HG03460 (cell line): ENCODE results near the gene PDE1C.
"Not testable (repeated sequence)": the region's sequence is repeated elsewhere in the genome, so short reads cannot be mapped to it uniquely, and the experiment has no call there.

ENCODE experiments used
- ATAC-seq: cut with Tn5 transposase; IDR thresholded peaks from one replicate; pipeline ENCODE4 v1.9.1; 2021; ENCODE audit not compliant: unreplicated experiment

Gene PDE1C

DNA sequence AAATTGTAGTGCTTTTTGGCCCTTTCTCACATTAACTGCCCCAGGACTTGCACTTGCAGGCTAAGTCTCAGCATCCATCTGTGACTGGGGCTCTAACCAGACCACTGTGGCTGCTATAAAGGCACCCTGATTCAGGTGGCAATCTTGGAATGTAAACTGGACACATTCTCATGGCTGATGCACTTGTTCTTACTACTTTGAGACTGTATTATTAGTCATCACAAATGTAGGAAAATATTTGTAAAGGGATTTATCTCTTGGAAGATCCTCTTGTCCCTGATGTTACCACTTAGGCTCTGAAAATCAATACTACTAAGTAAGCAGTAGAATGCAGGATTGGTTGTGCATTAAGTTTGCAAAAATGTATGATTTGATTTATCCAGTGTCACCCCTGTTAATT is 25.0 kb downstream of the PDE1C start:
- ATAC-seq = no peak

DNA sequence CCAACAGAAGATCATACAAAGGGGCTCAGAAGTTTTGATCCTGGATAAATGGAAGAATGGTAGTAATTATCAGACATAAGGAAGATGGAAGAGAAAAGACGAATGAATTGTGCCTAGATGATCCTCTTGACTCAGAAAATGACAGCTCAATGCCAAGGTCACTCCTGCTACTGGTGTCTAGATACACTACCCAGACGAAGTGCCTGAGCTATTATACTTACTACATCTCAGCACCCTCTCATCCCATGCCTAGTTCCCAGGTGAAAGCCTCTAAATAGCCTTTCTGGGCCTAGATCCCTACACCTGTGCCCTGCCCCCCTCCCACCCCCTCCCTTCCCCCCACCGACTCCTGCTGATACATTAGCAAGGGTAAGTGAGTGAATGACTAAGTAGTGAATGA is 25.5 kb downstream of the PDE1C start:
- no peak for ATAC-seq

DNA sequence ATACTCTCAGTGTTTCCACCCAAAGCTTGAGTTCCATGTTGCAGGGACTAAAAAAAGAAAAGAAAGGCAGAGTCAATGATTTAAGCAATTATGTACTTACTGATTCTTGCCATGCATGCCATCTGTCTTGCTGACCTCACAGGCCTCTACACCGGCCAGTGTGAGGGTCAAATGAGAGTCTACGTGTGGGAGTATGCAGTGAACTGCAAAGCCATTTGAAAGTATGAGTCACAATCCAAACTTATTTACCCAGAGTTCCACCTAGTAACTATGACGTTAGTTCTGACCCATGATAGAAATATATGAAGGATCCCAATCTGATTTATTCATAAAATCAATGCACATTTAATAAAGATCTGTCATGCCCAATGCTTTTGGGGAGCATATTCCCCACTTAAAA is 26.5 kb downstream of the PDE1C start:
- ATAC-seq = peak; percentile 60

DNA sequence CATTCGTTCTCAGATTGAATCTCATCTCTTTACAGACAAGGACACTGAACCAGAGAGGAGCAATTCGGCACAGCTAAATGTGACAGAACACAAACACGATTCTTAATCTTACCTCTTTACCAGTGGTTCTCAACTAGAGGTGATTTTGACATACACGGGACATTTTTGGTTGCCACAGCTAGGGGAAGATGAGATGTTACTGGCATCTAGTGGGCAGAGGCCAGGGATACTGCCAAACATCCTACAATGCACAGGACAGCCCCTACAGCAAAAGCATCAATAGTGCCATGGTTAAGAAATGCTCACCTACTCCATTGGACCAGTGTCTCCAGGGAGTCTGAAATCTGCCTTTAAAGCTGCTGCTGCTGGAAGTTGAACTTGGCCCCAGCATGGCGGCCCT is 27.3 kb downstream of the PDE1C start:
- no peak for ATAC-seq

DNA sequence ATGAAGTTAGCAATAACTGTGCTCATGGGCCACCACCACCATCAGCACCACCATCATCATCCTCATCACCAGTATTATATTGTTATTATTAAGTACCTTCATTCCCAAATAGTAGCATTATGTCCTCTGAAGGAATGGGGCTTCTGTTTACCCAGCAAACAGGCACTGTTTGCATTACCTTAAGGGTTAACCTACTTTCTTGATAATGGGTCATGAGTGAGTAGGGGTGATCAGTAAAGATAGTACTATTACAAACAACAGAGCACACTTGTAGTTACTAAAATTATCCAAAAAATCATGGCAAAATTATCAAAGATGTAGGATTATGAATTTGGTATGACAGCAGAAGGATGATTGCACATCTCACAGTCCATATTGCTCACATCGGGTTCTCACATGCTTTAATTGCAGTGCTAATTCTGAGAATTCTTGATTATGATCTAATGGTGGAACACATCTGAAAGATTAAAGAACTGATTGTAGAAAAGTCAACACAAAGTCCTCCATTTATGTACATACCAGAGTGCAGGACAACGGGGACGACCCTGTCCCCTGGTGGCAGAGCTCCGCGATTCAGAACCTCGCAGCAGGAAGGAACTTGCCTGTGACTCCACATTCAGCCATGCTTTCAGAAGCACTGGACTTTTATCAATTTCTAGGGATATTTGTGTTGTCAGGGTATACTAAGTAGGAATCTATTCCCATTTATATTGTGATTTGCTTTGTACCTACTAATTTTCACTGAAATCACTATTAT is 31.0 kb downstream of the PDE1C start:
- ATAC-seq = no peak

DNA sequence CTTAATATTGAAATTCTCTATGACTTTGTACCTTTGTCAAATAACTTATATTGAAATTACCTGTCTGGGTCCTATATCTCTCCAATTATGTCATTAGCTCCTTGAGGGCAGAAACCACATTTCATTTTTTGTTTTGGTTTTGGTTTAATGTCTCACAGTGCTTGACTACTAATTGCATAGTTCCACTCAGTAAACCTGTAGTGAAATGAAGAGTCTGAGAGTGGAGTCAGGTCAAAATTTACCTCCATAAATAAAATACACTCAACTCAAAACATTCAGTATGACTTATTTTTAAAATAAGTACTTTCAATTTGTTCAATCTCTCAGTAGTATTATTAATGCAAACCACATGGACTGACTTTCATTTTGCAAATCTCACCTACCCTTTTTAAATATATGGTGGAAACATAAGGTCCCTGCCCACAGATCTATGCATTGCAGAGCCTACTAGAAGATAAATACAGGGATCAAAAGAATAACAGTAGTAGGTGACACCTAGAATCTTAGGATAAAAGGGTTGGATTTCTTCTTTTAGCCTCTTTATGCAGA is 32.5 kb downstream of the PDE1C start:
- ATAC-seq = peak; percentile 81

DNA sequence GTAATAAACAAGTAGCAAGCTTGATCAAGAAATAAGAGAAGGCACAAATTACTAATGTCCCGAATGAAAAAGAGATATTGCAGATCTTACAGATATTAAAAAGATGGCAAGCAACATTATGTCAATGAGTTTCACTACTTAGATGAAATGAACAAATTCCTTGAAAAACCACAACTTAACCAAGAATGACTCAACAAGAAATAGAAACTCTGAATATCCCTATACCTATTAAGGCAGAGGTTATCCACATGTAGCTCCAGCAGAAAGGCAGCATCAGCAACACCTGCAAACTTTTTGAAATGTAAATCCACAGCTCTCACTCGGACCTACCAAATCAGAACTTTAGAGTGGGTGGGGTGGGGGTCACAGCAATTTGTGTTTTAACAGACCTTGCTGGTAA is 33.6 kb downstream of the PDE1C start:
- ATAC-seq = peak; percentile 37

DNA sequence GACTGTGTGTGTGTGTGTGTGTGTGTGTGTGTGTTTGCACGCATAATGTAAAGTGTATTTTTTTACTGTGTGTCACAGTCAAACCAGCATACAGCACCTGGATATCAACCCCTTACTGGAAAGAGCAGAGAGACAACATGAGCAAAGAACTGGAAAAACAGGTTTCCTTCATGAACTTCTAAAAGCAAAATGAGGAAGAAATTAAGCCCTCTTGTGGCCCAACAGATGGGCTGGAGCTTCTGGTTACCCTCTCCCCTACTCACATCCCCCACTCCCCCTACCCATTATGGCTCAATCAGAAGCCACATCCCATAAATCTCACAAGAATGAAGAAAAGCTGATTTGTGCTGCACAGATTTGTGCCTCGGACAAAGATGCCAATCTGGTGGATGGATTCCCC is 36.2 kb downstream of the PDE1C start:
- no peak for ATAC-seq

DNA sequence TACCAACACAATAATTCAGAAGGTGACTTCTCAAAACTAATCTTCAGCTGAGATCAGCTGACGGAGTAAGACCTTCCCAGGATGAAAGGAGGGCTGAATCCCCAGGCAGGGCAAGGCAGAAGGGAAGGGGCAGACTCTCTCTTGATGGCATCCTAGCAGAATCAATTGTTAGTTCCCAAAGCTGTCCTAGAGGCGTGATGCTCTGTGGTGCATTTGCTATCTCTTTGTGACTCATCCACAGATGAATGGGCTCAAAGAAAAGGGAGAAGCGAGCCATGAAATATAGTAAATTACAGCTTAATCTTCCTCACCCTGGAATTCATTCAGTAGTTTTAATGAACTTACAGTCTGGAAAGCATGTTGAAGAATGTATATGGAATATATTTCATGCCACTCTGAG is 37.2 kb downstream of the PDE1C start:
- ATAC-seq = no peak

DNA sequence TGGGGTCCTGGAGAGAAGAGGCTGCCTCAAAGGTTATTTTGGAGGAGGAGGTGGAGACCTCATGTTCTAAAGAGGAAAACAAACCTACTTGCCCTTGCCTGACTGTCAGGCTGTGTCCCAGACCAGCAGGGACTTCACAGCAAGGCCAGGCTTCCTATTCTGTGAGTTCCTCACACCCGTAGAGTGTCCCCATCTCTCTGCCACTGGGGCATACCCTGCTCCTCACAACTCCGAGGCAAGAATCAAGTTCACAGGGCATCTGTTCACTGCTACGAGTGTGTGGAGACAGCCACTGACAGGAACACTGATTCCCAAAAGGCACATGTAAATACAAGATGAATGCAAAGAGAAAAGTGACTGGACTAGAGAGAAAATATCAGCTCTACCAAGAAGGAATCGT is 38.0 kb downstream of the PDE1C start:
- no peak for ATAC-seq

DNA sequence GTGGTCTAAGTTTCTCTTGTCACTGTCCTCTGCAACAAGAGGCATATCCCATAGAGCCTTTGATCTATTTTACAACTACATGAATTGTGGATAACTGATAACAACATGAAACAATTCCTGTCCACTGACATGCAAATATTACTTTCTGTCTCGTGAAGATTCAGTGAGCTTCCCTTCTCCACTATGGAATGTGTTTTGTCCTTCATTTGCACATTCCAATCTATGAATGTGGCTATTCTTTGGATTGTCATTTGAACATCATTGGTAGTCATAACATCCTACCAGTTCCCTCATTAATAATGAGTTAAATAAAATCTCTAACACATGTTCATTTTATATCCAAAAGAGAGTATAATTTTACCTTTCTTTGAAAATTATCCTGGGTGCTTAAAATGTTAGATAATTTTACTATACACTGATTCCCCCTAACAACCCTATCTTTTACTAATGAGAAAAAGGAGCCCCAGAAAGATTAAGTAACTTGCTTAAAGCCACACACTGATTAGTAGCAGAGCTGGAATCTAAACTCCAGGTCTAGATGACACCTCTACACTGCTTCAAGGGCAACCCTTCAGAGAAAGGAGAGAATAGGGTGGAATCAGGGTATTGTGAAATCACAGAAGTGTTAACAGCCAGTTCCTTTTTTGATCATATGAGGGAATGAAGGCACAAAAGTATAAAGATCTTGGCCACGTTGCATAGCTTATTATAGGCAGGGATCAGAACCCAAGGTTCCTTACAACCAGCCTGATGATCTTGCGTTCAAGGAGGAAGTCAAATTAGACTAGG is 39.1 kb downstream of the PDE1C start:
- ATAC-seq = no peak

DNA sequence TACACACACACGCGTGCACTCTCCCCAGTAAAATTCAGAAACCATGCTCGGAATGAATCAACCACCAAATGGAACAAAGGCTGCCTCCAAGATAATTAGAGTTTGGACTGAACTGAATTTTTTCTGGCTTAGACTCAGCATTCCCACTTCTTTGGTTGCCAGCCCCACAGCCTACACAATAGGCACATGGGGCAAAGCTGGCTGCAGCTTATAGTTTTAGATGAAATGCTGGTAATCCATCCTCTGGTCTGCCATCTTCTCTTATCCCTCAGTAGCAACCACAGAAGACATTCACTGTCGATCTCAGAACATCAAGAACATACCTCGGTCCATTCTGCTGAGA is 44.2 kb downstream of the PDE1C start:
- no peak for ATAC-seq

DNA sequence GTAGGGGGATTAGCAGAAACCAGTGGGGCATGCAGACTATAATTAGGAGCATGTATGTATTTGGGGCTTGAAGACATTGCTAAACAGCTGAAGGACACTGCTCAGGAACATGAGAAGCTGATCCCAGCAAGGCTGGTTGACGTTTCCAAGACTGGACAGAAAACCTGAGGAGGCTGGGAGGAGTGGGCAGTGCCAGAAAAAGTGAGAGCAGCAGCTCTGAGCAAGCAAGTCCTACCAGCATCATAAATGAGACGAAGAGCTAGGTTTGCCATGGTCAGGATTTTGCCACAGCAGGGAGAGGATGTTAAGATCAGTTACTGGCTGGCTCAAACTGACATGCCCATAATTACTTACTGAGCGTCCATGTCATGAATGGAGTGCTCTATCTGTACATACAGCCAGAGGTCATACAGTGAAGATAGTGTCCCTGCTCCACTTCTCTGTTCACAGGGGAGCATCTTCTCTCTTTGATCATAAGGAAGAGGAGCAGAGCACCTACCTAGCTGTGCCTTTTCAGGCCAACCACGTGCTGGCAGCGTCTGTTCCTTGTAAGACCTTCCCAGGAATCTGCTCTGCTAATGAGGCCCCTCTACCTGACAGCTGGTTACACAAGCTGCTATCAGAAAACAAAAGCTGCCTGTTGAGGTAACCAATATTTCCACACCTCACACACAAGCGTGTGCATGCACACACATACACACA is 44.7 kb downstream of the PDE1C start:
- ATAC-seq = no peak

DNA sequence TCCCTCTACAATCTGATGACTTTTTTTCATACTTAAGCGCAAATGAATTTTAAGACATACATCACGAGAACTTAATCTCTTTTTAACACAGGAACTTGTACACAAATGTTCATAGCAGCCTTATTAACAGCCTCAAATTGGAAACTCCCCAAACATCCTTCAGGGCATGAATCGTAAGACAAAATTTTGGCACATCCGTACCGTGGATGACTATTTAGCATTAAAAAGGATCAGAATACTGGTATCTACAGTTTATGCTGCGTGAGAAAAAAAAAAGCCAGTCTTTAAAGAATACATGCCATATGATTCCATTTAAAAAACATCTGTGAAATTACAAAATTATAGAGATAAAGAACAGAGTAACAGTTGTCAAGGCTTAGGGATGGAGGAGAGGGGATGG is 46.8 kb downstream of the PDE1C start:
- ATAC-seq = no peak

DNA sequence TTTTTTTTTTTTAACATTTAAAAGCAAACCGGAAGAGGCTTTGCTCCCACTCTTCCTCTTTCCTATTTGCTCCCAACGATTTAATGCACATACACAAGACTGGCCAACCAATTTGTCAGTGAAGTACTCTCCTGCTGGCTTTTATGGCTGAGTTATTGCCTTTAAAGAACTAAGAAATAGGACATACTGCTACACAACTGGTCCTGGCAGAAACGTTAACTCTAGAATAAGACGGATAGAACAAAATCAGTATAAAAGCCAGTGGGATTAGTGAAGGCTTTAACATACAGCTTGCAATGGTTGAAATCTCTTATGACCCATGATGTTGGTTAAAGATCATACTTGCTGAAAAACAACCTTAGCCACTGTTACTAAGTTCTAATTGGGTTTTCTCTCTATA is 47.2 kb downstream of the PDE1C start:
- no peak for ATAC-seq

DNA sequence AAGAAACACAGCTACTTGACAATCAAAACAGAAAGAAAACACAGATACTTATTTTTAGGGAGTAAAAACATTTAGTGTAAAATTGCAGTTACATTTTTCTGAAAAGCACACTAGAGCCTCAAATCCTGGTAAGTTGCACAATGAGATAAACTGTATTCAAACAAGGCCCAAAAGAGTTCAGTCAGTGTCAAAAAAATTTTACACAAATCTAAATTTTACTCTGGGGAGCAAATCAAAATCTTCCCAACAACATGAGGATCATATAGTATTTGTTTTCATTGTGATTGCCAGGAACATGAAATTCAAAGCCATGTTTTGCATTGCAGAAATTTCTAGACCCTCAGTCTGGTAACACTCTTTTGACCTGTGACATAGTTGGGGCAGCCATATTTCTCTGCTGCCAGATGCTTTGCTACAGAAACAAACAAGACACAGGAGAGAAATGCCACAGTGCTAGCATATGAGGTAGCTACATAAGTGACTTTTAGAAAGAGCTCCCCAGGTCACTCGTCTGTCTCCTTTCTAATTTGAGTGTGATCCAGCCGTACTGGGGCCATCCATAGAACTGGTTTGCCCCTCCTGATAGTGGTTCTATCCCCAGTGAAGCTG is 49.6 kb downstream of the PDE1C start:
- no peak for ATAC-seq

DNA sequence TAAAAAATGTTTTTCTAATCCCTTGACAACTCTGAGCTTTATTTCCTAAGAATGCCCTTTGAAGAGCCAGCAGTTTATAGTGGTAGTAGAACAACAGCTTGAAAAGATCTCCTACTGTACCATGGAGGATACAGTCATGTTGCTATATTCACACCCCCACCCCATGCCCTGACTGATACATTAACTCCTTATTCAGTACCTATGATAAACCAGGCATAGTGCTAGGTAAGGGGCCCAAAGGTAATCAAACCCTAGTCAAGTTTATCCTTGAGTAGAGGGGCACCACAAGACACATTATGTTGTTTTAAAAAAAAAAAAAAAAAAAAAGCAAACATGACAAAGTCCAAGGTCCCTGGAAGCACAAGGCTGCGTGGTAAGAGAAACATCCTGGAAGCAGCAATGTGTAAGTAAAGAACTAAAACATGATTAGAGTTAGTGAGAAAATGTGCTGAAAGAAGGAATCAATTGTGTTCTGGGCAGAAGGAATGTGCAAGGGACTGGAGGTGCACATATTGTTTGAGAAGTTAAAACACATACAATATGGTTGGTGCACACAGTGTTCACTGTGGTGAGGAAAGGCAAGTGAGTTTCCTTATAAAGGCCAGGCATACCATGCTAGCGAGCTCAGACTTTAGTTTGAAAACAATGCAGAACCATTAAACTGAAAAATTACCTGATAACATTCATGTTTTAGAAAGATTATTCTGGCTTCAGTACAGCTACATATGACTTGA is 51.2 kb downstream of the PDE1C start:
- ATAC-seq = no peak

DNA sequence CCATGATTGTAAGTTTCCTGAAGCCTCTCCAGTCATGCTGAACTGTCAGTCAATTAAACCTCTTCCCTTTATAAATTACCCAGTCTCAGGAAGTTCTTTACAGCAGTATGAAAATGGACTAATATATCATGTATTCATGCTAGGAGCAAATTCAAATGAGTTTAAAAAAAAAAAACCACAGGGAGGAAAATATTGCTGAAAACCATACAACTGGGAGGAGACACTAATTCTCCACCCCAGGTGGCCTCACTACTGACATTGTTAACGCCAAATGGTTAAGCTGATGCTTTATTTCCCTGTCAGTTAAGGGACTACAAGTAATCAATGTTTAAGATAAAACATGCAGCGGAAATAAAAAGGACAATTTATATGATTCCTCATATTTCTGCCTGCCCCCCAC is 55.1 kb downstream of the PDE1C start:
- no peak for ATAC-seq

DNA sequence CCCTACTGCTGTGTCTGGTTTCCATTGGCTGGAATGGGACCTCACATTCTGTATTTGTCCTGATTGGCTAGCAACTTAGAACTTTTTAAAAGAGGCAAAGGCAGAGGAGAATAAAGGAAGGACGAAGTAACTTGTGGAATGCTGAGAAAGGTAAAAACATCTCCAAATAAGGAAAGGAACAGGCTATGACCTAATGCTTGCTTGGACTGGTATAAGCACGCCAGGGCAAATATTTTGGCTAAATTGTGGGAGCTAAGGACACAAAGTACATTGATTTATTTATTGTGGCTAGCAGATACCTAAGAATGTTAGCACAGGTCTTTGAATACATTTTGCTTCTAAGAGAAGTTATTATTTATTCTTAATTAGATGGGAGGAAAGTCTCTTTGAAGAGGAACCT is 56.7 kb downstream of the PDE1C start:
- ATAC-seq = not testable (repeated sequence)

DNA sequence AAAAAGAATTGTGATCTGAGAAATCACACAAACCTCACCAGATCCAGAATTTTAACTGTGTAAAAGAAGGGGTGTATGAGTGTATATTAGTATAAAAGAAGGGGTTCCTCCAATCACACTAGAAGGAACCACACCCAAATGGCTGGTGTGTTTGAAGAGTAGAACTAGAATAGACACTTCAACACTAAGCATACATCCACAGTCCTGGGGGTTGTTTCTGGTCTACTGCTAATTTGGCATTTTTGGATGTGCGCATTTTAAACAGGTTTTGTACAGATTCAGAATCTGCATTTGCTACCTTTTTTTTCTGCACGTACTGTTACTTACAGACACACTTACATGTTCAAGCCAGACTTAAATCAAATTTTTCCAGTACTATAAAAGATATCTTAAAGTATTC is 64.6 kb downstream of the PDE1C start:
- ATAC-seq = no peak

DNA sequence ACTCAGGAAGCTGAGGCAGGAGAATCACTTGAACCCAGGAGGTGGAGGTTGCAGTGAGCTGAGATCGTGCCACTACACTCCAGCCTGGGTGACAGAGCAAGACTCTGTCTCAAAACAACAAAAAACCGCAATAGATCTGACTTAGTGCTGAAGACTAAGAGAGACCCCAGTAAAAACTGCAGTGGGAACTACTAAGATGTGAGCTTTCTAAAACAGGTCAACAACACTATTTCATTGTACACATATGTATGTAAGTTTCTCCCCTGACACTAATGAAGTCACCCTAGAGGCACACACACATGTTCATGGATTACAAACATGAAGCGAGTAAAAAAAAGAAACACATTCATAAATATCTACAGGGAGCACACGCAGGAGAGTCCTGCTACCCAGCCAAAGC is 68.3 kb downstream of the PDE1C start:
- no peak for ATAC-seq
